ENCODE measurements around the gene KRTAP10-4.

DNA sequence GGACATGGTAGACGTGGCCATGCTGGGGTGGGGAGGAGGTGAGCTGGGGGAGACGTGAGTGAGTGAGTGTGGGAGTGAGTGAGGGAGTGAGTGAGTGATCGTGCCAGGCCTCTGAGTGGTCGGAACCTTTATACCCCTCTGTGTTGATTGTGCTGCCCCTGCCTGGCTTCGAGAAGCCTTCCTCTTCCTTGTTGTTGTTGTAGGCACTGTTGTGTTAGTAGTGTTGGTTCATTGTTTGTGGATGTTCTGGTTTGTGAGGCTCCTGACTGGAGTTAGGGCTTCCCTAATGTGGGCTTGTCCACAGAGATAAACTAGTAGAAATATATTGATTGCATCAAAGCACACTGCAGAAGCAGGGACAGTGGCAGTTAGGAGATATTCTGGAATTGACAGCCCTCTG is 14.8 kb upstream of the KRTAP10-4 start, which contains the start of gene KRTAP10-3:
- TF ChIP-seq, protein P1, sequence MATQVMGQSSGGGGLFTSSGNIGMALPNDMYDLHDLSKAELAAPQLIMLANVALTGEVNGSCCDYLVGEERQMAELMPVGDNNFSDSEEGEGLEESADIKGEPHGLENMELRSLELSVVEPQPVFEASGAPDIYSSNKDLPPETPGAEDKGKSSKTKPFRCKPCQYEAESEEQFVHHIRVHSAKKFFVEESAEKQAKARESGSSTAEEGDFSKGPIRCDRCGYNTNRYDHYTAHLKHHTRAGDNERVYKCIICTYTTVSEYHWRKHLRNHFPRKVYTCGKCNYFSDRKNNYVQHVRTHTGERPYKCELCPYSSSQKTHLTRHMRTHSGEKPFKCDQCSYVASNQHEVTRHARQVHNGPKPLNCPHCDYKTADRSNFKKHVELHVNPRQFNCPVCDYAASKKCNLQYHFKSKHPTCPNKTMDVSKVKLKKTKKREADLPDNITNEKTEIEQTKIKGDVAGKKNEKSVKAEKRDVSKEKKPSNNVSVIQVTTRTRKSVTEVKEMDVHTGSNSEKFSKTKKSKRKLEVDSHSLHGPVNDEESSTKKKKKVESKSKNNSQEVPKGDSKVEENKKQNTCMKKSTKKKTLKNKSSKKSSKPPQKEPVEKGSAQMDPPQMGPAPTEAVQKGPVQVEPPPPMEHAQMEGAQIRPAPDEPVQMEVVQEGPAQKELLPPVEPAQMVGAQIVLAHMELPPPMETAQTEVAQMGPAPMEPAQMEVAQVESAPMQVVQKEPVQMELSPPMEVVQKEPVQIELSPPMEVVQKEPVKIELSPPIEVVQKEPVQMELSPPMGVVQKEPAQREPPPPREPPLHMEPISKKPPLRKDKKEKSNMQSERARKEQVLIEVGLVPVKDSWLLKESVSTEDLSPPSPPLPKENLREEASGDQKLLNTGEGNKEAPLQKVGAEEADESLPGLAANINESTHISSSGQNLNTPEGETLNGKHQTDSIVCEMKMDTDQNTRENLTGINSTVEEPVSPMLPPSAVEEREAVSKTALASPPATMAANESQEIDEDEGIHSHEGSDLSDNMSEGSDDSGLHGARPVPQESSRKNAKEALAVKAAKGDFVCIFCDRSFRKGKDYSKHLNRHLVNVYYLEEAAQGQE (IDR thresholded peaks at IDR 0.05; ENCODE audit: insufficient read depth in 1 of 2, low read depth in 2 of 2, low read length in 2 of 2) = no peak
- no peak for TF ChIP-seq POLR2AphosphoS5 (IDR thresholded peaks at IDR 0.05; ENCODE audit: low read depth, low read length)
- no peak for TF ChIP-seq TAF1 (IDR thresholded peaks at IDR 0.05; ENCODE audit: borderline replicate concordance, insufficient read depth, low read length)
- TF ChIP-seq SIN3A (IDR thresholded peaks at IDR 0.05; ENCODE audit: borderline replicate concordance, insufficient read depth, low read length) = no peak
